ENCODE measurements around the gene MET.

DNA sequence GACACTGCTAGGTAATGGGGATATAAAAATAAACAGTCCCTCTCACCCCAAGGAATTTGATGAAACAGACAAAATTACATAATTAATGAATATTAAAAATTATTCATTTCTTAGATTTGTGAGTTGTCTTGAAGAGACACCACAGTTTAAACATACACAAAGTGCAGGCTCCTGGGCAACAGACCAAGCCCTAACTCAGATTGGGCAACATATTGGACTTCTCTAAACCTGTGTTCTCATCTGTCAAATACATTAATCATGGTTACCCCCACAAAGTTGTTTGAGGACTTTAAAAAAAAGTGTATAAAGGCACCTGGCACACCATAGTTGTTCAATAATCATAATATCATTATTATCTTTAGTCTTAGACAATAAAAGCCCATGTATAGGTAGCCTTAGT lies 127.9 kb downstream of the MET start:
- TF ChIP-seq TEAD4 (IDR thresholded peaks at IDR 0.05), result no peak
- no peak for TF ChIP-seq YY1 (IDR thresholded peaks at IDR 0.05; ENCODE audit: low read depth)
- no peak for TF ChIP-seq ZBTB7A (IDR thresholded peaks at IDR 0.05; ENCODE audit: low read depth)
- TF ChIP-seq, protein P1, sequence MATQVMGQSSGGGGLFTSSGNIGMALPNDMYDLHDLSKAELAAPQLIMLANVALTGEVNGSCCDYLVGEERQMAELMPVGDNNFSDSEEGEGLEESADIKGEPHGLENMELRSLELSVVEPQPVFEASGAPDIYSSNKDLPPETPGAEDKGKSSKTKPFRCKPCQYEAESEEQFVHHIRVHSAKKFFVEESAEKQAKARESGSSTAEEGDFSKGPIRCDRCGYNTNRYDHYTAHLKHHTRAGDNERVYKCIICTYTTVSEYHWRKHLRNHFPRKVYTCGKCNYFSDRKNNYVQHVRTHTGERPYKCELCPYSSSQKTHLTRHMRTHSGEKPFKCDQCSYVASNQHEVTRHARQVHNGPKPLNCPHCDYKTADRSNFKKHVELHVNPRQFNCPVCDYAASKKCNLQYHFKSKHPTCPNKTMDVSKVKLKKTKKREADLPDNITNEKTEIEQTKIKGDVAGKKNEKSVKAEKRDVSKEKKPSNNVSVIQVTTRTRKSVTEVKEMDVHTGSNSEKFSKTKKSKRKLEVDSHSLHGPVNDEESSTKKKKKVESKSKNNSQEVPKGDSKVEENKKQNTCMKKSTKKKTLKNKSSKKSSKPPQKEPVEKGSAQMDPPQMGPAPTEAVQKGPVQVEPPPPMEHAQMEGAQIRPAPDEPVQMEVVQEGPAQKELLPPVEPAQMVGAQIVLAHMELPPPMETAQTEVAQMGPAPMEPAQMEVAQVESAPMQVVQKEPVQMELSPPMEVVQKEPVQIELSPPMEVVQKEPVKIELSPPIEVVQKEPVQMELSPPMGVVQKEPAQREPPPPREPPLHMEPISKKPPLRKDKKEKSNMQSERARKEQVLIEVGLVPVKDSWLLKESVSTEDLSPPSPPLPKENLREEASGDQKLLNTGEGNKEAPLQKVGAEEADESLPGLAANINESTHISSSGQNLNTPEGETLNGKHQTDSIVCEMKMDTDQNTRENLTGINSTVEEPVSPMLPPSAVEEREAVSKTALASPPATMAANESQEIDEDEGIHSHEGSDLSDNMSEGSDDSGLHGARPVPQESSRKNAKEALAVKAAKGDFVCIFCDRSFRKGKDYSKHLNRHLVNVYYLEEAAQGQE (IDR thresholded peaks at IDR 0.05; ENCODE audit: low read depth), result no peak
- TF ChIP-seq EGR1 (IDR thresholded peaks at IDR 0.05), result no peak
- no peak for TF ChIP-seq RAD21 (IDR thresholded peaks at IDR 0.05; ENCODE audit: low read depth)
- TF ChIP-seq EP300 (IDR thresholded peaks at IDR 0.05; ENCODE audit: borderline replicate concordance), result no peak
- TF ChIP-seq CREB1 (IDR thresholded peaks at IDR 0.05; ENCODE audit: low read depth), result no peak
- TF ChIP-seq TAF1 (IDR thresholded peaks at IDR 0.05; ENCODE audit: low read depth), result no peak
- TF ChIP-seq, protein P2, sequence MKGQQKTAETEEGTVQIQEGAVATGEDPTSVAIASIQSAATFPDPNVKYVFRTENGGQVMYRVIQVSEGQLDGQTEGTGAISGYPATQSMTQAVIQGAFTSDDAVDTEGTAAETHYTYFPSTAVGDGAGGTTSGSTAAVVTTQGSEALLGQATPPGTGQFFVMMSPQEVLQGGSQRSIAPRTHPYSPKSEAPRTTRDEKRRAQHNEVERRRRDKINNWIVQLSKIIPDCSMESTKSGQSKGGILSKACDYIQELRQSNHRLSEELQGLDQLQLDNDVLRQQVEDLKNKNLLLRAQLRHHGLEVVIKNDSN (IDR thresholded peaks at IDR 0.05), result no peak
